ENCODE results near the gene CST6. TPM values are rescaled to one million over a fixed set of nuclear protein-coding genes. Genes with fewer than 3 reads are reported as not detected.

The CST6 gene
- total and polyA plus RNA-seq, 7 donors: 0.13 to 18.7 (median 0.47) TPM; not detected in 2

DNA sequence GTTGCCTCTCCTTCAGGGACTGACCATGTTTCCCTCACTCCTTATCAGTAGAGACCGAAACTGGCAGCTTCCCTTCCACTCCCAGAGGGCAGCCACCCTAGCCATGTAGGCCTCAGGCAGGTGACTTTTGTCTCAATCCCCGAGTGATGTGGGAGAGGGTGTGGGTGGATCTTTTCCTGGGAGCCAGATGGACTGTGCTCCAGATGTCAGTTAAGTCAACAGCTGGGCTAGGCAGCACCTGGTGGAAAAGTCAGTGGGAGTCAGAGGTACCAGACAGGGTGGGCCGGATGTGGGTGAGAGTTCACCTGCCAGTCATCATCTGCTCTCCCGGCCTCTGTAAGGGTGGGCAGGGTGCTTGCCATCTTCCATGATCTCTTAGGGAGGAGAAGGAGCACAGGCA is 7.6 kb upstream of the CST6 start:
- ATAC-seq: no peak
- intact Hi-C loops (cut with DNase I): loop anchor here in 1 of 2 donors (5.0 kb wide), 1 partner anchor 42 kb away; the partner anchor contains the start of gene SART1

DNA sequence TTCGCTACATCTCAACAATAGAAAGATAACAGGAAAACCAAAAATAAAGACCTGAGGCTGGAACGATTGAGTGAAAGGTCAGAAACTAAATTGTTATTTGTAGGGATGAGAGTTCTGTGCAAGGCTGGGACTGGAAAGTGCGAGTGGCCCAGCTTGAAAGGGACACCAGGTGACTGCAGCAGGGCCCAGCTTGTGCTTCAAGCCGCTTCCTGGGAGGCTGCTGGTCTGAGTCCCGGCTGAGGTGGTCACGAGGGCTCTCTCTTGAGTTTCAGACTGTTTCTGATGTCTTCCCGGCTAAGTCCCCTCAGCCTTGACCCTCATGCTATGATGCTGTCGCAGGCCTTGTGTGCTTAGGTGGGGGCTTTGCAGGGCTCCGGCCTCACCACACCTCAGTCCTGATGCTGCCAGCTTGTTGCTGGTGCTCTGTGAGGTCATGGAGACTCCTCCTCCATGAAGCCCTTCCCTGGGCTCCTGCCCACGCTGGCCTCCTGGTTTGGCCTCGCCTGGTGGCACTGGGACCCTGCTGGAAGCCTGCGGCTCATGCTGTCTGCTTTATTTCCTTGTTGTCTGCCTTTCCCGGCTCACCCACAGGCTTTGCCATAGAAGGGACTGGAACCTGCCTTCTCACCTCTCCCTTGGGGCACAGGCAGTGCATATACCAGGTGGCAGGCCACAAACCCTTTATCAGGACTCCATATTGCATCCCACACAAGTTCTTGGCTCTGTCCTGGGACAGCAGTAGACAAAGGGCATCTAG is 5.5 kb upstream of the CST6 start:
- Histone ChIP-seq H3K27me3 (ENCODE audit: insufficient read depth in 3 of 3, low read length in 2 of 3) (no peaks in the 10 kb centered on the region), H3K36me3 (ENCODE audit: insufficient read depth in 1 of 2, low read depth in 1 of 2) (peaks cover 0 to 32% of the 10 kb centered on the region in 2 donors), H3K9me3 (no peaks in the 10 kb centered on the region), H3K4me3 (no peak overlapping the region), H3K27ac (peak overlapping the region; percentile 46), H3K4me1 (peaks cover 21% of the 10 kb centered on the region)
- DNase-seq: no peak
- intact Hi-C loops (cut with DNase I): no loop called here
- TF ChIP-seq, protein P1, sequence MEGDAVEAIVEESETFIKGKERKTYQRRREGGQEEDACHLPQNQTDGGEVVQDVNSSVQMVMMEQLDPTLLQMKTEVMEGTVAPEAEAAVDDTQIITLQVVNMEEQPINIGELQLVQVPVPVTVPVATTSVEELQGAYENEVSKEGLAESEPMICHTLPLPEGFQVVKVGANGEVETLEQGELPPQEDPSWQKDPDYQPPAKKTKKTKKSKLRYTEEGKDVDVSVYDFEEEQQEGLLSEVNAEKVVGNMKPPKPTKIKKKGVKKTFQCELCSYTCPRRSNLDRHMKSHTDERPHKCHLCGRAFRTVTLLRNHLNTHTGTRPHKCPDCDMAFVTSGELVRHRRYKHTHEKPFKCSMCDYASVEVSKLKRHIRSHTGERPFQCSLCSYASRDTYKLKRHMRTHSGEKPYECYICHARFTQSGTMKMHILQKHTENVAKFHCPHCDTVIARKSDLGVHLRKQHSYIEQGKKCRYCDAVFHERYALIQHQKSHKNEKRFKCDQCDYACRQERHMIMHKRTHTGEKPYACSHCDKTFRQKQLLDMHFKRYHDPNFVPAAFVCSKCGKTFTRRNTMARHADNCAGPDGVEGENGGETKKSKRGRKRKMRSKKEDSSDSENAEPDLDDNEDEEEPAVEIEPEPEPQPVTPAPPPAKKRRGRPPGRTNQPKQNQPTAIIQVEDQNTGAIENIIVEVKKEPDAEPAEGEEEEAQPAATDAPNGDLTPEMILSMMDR (IDR thresholded peaks at IDR 0.05): no peak
- WGBS, 3 donors: 84 to 86% (median 86%) methylated on average over 12 to 13 of the region's 13 CpGs
- ATAC-seq: no peak

More for the DNA sequence above, 7.6 kb upstream of the CST6 start:
- Histone ChIP-seq H3K27ac (peak overlapping the region; percentile 96), H3K4me1 (peaks cover 34% of the 10 kb centered on the region), H3K27me3 (ENCODE audit: insufficient read depth in 3 of 3, low read length in 2 of 3) (no peaks in the 10 kb centered on the region), H3K9me3 (no peaks in the 10 kb centered on the region), H3K4me3 (peak overlapping the region; percentile 8), H3K36me3 (ENCODE audit: insufficient read depth in 1 of 2, low read depth in 1 of 2) (peaks cover 0 to 45% of the 10 kb centered on the region in 2 donors)
- WGBS, 3 donors: 78 to 92% (median 83%) methylated on average over 4 of the region's 4 CpGs
- TF ChIP-seq, protein P1 (IDR thresholded peaks at IDR 0.05): no peak
- DNase-seq: no peak

DNA sequence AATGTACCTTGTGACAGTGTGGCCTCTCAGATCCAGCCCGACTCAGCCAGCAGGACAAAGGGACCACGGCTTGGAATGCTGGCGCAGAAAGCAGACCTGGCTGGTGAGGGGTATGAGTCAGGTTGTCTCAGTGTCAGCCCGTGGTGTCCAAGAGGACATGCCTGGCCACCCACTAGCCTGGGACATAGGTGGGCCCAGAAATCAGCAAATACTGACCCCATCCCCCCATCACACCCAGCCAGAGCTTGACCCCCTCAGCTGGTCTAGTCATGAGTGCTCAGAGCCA is 5.0 kb upstream of the CST6 start:
- H3K4me1 ChIP-seq: peaks cover 21% of the 10 kb centered on the region
- TF ChIP-seq, protein P1 (IDR thresholded peaks at IDR 0.05): no peak
- no peaks in the 10 kb centered on the region for H3K27me3 ChIP-seq (ENCODE audit: insufficient read depth in 3 of 3, low read length in 2 of 3)
- H3K27ac ChIP-seq: peak overlapping the region; percentile 46
- WGBS, 3 donors: 53 to 68% (median 58%) methylated on average over 4 of the region's 4 CpGs
- intact Hi-C loops (cut with DNase I): no loop called here
- ATAC-seq: no peak
- H3K36me3 ChIP-seq (ENCODE audit: insufficient read depth in 1 of 2, low read depth in 1 of 2): peaks cover 0 to 32% of the 10 kb centered on the region in 2 donors
- no peak for DNase-seq
- no peaks in the 10 kb centered on the region for H3K9me3 ChIP-seq
- H3K4me3 ChIP-seq: no peak overlapping the region

DNA sequence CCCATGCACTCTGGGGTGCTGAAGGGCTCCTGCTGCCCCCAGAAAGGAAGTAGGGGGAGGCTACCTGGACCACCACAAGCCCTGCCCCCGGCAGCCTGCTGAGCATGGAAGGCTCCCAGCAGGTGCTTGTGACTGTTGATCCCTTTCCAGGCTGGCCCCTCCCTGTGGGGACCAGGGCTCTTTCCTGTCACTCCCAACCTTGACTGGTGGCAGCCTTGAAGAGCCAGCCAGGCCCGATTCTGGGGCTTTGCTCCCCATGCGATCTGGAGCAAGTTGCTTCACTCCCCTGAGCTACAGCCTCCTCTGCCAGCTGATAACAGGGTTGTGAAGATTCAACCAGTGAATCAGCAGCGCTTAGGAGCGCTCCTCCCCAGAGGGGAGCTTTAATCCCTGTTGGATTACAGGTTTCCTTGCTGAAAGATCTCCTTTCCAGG is 4.6 kb upstream of the CST6 start:
- H3K9me3 ChIP-seq: no peaks in the 10 kb centered on the region
- peaks cover 25% of the 10 kb centered on the region for H3K4me1 ChIP-seq
- DNase-seq (peak in 1 of 2 donors; percentile 39), ATAC-seq (no peak)
- intact Hi-C loops (cut with DNase I): no loop called here
- peak overlapping the region; percentile 46 for H3K27ac ChIP-seq
- TF ChIP-seq, protein P1 (IDR thresholded peaks at IDR 0.05): no peak
- peaks cover 0 to 32% of the 10 kb centered on the region in 2 donors for H3K36me3 ChIP-seq (ENCODE audit: insufficient read depth in 1 of 2, low read depth in 1 of 2)
- 45 to 51% (median 51%) methylated on average over 5 of the region's 5 CpGs for WGBS, 3 donors
- H3K4me3 ChIP-seq: no peak overlapping the region
- H3K27me3 ChIP-seq (ENCODE audit: insufficient read depth in 3 of 3, low read length in 2 of 3): no peaks in the 10 kb centered on the region

Measured in psoas muscle (tissue), 8 donors.